ENCODE measurements around the gene TMEM203. TPM values are rescaled to one million over a fixed set of nuclear protein-coding genes. Genes with fewer than 3 reads are reported as not detected.
"Not testable (repeated sequence)": the region's sequence is repeated elsewhere in the genome, so short reads cannot be mapped to it uniquely, and the experiment has no call there.

Gene TMEM203
- polyA plus RNA-seq, 1 donor from 2014 or later = 61.1 TPM

DNA sequence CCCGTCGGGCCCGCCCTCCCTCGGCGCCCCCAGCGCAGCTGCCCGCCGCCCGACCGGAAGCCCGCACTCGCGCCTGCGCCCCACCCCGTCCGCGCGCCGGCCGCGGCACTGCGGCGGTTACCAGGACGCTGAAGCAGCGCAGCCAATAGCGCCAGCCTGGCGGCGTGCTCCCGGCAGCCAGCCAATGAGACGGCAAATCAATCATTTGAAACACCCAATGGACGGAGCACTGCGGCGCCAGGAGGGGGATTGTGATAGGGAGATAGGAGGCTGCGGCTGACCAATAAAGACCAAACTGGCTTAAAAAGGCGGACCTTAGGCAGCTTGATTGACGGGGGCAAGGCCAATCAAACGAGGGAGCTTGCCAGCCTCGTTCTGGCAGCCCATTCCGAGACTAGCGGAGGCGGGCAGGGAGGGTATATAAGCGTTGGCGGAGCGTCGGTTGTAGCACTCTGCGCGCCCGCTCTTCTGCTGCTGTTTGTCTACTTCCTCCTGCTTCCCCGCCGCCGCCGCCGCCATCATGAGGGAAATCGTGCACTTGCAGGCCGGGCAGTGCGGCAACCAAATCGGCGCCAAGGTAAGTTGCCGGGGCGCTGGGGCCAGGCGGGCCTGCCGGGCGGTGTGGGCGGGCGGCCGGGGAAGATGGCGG is 35.5 kb upstream of the TMEM203 start, which contains the start of gene TUBB4B:
Gene TUBB4B, plus strand, starts transcription at position 447 of the 649 bp plus-strand sequence. Its CDS starts 74 bp downstream, at position 521.
- peak within 1 kb of the TSS; percentile 80 for H2AFZ ChIP-seq (ENCODE audit: low read depth, low read length)
- H3K27ac ChIP-seq (ENCODE audit: low read length) = peak within 1 kb of the TSS; percentile 89
- H3K9me3 ChIP-seq (ENCODE audit: low read length) = no peaks in the 10 kb centered on the region
- TF ChIP-seq EZH2 (IDR thresholded peaks at IDR 0.05; ENCODE audit: borderline replicate concordance, insufficient read depth, low read length, poor library complexity, severe bottlenecking) = no peak
- peak; percentile 100 for TF ChIP-seq POLR2AphosphoS5 (IDR thresholded peaks at IDR 0.05)
- peak; percentile 99 for TF ChIP-seq TAF1 (IDR thresholded peaks at IDR 0.05; ENCODE audit: low read depth)
- TF ChIP-seq, protein P1, sequence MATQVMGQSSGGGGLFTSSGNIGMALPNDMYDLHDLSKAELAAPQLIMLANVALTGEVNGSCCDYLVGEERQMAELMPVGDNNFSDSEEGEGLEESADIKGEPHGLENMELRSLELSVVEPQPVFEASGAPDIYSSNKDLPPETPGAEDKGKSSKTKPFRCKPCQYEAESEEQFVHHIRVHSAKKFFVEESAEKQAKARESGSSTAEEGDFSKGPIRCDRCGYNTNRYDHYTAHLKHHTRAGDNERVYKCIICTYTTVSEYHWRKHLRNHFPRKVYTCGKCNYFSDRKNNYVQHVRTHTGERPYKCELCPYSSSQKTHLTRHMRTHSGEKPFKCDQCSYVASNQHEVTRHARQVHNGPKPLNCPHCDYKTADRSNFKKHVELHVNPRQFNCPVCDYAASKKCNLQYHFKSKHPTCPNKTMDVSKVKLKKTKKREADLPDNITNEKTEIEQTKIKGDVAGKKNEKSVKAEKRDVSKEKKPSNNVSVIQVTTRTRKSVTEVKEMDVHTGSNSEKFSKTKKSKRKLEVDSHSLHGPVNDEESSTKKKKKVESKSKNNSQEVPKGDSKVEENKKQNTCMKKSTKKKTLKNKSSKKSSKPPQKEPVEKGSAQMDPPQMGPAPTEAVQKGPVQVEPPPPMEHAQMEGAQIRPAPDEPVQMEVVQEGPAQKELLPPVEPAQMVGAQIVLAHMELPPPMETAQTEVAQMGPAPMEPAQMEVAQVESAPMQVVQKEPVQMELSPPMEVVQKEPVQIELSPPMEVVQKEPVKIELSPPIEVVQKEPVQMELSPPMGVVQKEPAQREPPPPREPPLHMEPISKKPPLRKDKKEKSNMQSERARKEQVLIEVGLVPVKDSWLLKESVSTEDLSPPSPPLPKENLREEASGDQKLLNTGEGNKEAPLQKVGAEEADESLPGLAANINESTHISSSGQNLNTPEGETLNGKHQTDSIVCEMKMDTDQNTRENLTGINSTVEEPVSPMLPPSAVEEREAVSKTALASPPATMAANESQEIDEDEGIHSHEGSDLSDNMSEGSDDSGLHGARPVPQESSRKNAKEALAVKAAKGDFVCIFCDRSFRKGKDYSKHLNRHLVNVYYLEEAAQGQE (IDR thresholded peaks at IDR 0.05; ENCODE audit: borderline replicate concordance) = peak; percentile 99
- peak; percentile 38 for TF ChIP-seq MXI1 (conservative IDR thresholded peaks at IDR 0.05; ENCODE audit: poor library complexity, severe bottlenecking)
- TF ChIP-seq EP300 (conservative IDR thresholded peaks at IDR 0.05; ENCODE audit: poor library complexity, severe bottlenecking) = no peak
- no peak for TF ChIP-seq SMC3 (conservative IDR thresholded peaks at IDR 0.05; ENCODE audit: poor library complexity)
- H3K36me3 ChIP-seq (ENCODE audit: insufficient read depth, low read length) = no peaks in the 10 kb centered on the region
- no peaks in the 10 kb centered on the region for H3K27me3 ChIP-seq (ENCODE audit: insufficient read depth, low read depth, low read length)
- peak within 1 kb of the TSS; percentile 90 for H3K9ac ChIP-seq (ENCODE audit: low read length)
- no peaks in the 10 kb centered on the region for H3F3A ChIP-seq (ENCODE audit: insufficient read depth, low read length, poor library complexity, severe bottlenecking)
- peaks cover 14% of the 10 kb centered on the region for H3K79me2 ChIP-seq (replicated peaks; ENCODE audit: insufficient read depth, low read length)
- H3K4me3 ChIP-seq (ENCODE audit: low read length) = peak within 1 kb of the TSS; percentile 96
- H3K9me2 ChIP-seq (ENCODE audit: insufficient read depth, low read length) = no peaks in the 10 kb centered on the region
- no peaks in the 10 kb centered on the region for H4K20me1 ChIP-seq (ENCODE audit: insufficient read depth)
- peak within 1 kb of the TSS; percentile 78 for H3K4me2 ChIP-seq (ENCODE audit: low read length)

DNA sequence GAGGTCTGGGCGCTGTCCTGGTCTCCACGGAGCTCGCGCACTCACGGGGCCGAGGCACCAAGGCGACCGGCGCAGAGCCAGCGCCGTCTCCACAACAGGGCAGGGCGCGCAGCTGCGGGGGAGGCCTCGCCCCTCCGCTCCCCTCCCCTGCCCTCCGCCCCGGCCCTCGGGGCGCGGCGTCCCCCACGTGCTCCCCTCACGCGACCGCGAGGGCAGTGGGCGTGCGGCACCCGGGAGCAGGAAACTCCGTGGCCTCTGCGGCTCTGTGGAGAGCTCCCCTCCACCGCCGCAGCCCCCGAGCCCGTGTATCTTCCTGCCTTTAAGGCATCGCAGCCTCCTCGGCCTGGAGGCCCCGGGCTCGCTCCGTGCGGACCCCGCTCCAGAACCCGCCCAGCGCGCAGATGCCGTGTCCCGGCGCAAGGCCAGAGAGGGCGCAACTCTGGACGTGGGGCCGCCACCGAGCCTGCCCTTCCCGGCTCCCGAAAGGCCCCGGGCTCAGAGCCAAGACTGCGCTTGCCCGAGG is 34.9 kb upstream of the TMEM203 start:
- H3K9ac ChIP-seq (ENCODE audit: low read length) = peak overlapping the region; percentile 90
- H4K20me1 ChIP-seq (ENCODE audit: insufficient read depth) = no peaks in the 10 kb centered on the region
- peaks cover 14% of the 10 kb centered on the region for H3K79me2 ChIP-seq (replicated peaks; ENCODE audit: insufficient read depth, low read length)
- H3K36me3 ChIP-seq (ENCODE audit: insufficient read depth, low read length) = no peaks in the 10 kb centered on the region
- H3K4me2 ChIP-seq (ENCODE audit: low read length) = peak overlapping the region; percentile 62
- H3K9me3 ChIP-seq (ENCODE audit: low read length) = no peaks in the 10 kb centered on the region
- peak overlapping the region; percentile 80 for H2AFZ ChIP-seq (ENCODE audit: low read depth, low read length)
- H3K27ac ChIP-seq (ENCODE audit: low read length) = peak overlapping the region; percentile 89
- no peaks in the 10 kb centered on the region for H3K9me2 ChIP-seq (ENCODE audit: insufficient read depth, low read length)
- TF ChIP-seq, protein P2, sequence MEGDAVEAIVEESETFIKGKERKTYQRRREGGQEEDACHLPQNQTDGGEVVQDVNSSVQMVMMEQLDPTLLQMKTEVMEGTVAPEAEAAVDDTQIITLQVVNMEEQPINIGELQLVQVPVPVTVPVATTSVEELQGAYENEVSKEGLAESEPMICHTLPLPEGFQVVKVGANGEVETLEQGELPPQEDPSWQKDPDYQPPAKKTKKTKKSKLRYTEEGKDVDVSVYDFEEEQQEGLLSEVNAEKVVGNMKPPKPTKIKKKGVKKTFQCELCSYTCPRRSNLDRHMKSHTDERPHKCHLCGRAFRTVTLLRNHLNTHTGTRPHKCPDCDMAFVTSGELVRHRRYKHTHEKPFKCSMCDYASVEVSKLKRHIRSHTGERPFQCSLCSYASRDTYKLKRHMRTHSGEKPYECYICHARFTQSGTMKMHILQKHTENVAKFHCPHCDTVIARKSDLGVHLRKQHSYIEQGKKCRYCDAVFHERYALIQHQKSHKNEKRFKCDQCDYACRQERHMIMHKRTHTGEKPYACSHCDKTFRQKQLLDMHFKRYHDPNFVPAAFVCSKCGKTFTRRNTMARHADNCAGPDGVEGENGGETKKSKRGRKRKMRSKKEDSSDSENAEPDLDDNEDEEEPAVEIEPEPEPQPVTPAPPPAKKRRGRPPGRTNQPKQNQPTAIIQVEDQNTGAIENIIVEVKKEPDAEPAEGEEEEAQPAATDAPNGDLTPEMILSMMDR (IDR thresholded peaks at IDR 0.05; ENCODE audit: poor library complexity, severe bottlenecking) = no peak
- TF ChIP-seq SMC3 (conservative IDR thresholded peaks at IDR 0.05; ENCODE audit: poor library complexity) (no peak), EZH2 (IDR thresholded peaks at IDR 0.05; ENCODE audit: borderline replicate concordance, insufficient read depth, low read length, poor library complexity, severe bottlenecking) (no peak), MXI1 (conservative IDR thresholded peaks at IDR 0.05; ENCODE audit: poor library complexity, severe bottlenecking) (peak; percentile 91), POLR2AphosphoS5 (IDR thresholded peaks at IDR 0.05) (peak; percentile 75), EP300 (conservative IDR thresholded peaks at IDR 0.05; ENCODE audit: poor library complexity, severe bottlenecking) (peak; percentile 16)
- H3K27me3 ChIP-seq (ENCODE audit: insufficient read depth, low read depth, low read length) = no peaks in the 10 kb centered on the region
- H3F3A ChIP-seq (ENCODE audit: insufficient read depth, low read length, poor library complexity, severe bottlenecking) = no peaks in the 10 kb centered on the region
- peak overlapping the region; percentile 96 for H3K4me3 ChIP-seq (ENCODE audit: low read length)

DNA sequence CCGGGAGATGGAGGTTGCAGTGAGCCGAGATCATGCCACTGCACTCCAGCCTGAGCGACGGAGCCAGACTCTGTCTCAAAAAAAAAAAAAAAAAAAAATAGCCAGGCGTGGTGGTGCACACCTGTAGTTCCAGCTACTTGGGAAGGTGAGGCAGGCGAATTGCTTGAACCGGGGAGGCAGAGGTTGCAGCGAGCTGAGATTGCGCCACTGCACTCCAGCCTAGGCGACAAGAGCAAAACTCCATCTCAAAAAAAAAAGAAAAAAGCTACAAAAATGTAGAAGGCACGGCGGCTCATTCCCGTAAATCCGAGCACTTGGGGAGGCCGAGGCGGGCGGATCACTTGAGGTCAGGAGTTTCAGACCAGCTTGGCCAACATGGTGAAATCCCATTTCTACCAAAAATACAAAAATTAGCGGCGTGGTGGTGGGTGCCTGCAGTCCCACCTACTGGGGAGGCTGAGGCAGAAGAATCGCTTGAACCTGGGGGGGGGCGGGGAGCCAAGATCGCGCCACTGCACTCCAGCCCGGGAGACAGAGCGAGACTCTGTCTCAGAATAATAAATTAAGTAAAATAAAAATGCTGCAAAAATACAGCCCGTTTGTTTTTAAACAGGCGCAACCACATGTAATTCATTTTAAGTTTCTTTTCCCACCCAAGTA is 34.2 kb upstream of the TMEM203 start:
- H3K9me2 ChIP-seq (ENCODE audit: insufficient read depth, low read length); H3K27me3 ChIP-seq (ENCODE audit: insufficient read depth, low read depth, low read length); H3K36me3 ChIP-seq (ENCODE audit: insufficient read depth, low read length); H3F3A ChIP-seq (ENCODE audit: insufficient read depth, low read length, poor library complexity, severe bottlenecking); H3K9me3 ChIP-seq (ENCODE audit: low read length); H2AFZ ChIP-seq (ENCODE audit: low read depth, low read length); H4K20me1 ChIP-seq (ENCODE audit: insufficient read depth): not testable (repeated sequence)
- Histone ChIP-seq H3K4me3 (ENCODE audit: low read length) (peak overlapping the region; percentile 96), H3K79me2 (replicated peaks; ENCODE audit: insufficient read depth, low read length) (peaks cover 14% of the 10 kb centered on the region), H3K9ac (ENCODE audit: low read length) (peak overlapping the region; percentile 90), H3K27ac (ENCODE audit: low read length) (peak overlapping the region; percentile 89), H3K4me2 (ENCODE audit: low read length) (peak overlapping the region; percentile 62)
